GM21737 (cell line): Measurements from ENCODE around the gene TENM4.

Source experiments
- ATAC-seq: cut with Tn5 transposase; IDR thresholded peaks from one replicate; pipeline ENCODE4 v1.9.1; 2021; ENCODE audit warnings: mild to moderate bottlenecking, moderate library complexity; ENCODE audit not compliant: unreplicated experiment

TENM4 gene

GRCh38 chr11:79348976-79349682, 91.7 kb downstream of the TENM4 start:
- no peak for ATAC-seq

DNA sequence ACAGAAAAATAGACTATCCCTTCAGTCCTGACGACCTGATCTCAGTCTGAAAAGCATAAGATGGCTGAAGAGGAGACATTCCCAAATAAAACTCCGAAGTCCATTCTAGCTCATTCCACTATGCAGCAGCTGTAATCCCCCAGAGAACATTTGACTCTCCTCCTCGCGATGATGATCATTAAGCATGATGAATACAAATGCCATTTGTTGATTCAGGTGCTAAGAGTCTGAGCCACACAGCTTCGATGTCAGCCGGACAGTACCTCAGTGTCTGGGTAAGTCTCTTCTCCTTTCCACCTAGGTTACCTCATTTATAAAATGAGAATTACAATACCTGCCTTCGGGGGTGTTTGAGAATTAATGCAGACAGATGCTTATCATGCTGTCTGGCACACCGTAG, 94.8 kb downstream of the TENM4 start:
- ATAC-seq = no peak

GRCh38 chr11:79344753-79345294, 96.0 kb downstream of the TENM4 start:
- no peak for ATAC-seq

DNA sequence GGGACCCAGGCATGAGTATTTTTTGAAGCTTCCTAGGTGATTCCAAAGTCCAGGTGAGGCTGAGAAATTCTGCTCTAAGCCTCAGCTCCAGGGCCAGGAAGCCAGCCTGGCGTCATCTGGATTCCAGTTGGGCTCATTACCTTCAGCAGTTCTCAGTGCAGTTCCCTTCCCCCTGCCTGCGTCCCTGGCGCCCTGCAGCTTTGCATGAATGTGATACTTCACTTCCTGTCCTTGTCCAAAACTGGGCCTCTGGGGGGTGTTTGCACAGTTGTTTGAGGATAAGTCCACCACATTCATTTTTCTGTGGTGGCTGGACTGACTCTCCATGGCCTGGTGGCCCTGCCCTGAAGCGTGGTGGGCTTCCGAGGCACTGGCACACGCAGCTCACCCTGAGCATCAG, 98.1 kb downstream of the TENM4 start:
- ATAC-seq = no peak

- ATAC-seq = no peak
Measured at GRCh38 chr11:79342236-79342635, 98.6 kb downstream of the TENM4 start.

- no peak for ATAC-seq
Measured at GRCh38 chr11:79340535-79340934, 100.3 kb downstream of the TENM4 start.

- ATAC-seq = no peak
Measured at GRCh38 chr11:79336797-79337517, 103.9 kb downstream of the TENM4 start.

GRCh38 chr11:79335681-79336080, 105.1 kb downstream of the TENM4 start:
- no peak for ATAC-seq

DNA sequence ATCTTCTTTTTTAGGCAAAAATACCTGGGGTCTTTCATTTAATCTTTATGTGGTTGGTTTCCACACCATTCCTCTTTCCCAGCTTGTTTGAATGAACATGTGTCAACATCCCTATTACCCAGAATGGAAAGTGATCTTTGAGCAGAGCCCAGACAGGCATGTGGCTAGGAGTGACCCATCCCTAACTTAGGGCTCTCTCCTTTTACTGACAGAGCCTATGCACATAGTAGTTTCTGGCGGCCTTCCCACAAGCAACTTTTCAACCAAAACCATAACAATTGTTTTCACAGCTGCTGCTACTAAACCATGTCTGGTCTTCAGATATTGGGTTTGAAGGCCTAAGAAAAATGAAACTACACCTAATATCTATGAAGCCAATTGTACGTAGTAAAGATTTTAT, 107.5 kb downstream of the TENM4 start:
- no peak for ATAC-seq

DNA sequence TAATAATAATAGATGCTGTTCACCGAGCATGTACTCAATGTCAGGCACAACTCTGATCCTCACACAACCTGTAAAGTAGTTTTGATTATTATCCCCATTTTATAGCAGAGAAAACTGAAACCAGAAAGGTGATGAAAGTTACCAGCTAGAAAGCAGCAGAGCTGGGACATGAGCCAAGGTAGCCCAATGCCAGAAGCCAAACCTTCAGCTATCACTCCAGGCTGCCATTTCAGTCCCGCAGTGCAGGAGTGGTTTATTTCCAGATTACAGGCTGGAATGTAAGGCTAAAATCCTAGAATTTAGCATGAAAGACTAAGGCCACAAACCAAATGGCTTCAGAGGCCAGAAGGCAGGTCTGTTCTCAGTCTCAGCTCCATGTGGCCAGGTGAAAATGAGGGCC, 108.8 kb downstream of the TENM4 start:
- ATAC-seq = no peak

GRCh38 chr11:79331203-79331901, 109.5 kb downstream of the TENM4 start:
- ATAC-seq = no peak

DNA sequence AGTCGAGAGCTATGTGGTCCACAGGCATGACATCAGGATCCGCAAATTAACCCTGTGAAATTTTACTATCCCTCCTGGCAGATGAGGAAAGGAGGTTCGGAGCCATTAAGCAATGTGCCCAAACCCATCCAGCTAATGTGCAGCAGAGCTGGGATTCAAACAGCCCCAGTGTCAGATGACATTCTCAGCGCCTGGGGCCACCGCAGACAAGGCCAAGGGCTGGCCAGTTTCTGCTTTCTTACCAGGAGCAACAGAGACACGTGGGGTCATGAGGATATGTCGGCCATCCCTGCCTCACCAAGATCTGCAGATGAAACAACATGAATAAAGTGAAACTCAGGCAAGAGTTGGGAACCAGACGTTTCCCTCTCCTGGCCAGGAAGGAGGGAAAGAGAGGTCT, 110.2 kb downstream of the TENM4 start:
- no peak for ATAC-seq

DNA sequence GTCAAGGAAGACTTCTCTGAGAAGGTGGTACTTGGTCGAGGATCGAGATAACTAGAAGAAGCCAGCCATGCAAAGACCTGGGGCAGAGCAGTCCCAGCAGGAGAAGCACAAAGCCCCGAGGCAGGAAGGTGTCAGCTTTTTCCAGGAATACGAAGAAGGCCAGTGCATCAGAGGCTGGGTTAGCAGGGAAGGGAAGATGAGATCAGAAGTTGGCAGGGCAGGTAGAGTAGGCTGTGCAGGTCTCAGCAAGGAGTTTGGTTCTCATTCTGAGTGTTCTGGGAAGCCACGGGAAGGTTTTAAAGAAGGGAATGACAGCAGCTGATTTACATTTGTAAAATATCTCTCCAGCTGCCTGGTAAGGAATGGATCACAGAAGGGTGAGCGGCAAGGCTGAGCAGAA, 111.3 kb downstream of the TENM4 start:
- no peak for ATAC-seq

DNA sequence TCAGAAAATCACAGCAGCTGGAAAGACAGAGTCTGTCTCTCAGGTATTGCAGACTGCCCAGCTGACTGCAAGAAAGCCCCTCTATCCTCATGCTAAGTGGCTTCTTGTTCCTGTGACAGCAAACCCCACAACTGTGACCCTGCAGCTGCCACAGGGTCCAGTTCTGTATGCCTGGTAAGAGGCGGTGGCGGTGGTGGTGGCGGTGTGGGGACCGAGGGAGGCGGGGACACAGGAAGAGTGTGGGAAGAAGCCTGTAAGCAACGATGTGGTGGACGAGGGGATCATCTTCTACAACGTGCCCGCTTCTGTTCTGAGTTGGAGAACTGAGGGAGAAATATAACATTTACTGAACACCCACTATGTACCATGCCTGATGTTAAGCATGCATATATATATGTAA, 112.4 kb downstream of the TENM4 start:
- ATAC-seq = no peak

DNA sequence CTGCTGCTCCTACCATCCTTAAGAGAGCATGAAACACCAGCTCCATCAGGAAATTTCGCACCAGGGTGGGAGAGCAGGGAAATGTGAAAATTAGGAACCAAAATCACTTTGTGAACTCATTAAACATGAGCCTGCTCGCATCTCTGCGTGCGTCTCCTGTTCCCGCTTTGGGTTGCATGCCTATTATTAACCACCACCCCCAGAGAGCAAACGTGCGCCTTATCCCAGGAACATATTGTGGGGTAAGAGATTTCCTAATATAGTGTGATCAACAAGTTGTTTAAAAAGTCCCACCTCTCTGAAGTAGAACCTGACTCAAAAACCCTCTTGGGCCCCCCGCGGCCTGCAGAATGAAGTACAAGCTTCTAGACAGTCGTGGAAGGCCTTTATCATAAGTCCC, 115.0 kb downstream of the TENM4 start:
- no peak for ATAC-seq

DNA sequence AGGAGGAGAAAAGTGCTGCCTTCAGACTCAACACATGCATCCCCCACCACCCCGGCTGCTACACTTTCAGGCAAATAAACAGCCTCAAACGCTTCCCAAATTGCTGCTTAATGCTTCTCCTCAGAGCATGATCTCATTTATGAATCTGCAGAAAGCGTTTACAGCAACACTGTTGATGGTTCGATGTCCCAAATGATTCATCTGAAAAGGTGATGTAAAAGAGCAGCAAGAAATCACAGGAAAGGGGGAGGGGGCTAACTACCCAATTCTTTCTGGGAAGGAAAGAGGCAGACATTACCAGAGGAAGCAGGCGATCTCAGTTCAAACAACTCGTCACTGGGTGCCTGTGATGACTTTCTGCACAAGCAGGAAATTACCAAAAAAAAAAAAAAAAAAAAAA, 119.6 kb downstream of the TENM4 start:
- ATAC-seq = no peak

- ATAC-seq = no peak
Measured at GRCh38 chr11:79314906-79315689, 125.7 kb downstream of the TENM4 start.

GRCh38 chr11:79313530-79313913, 127.3 kb downstream of the TENM4 start:
- ATAC-seq = no peak

GRCh38 chr11:79312617-79313529, 128.0 kb downstream of the TENM4 start:
- no peak for ATAC-seq

DNA sequence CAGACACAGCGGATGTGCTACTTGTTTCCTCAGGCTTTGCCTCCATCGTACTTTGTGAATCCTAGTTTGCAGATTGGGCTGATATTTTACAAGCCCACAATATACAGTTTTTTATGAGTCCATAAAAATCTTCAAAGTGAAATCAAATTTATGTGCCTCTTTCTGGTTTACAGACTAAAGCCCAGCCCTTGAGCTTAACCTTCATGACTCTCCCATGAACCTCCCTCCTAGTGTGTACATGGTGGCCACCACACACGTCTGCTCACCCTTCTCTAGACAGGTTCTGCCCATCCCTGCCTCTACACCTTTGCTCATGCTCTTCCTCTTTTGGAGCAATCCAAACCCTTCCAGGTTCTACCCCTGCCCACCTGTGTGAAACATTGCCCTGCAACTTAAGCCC, 129.4 kb downstream of the TENM4 start:
- no peak for ATAC-seq
